ENCODE data around the gene PAK3.
A peak's percentile ranks its signal among the peaks of the same experiment; 100 is the strongest.

PAK3 gene

GRCh38 chrX:111086591-111087006, 9.4 kb upstream of the PAK3 start:
- Histone ChIP-seq H3K27ac (no peak overlapping the region), H3K4me3 (no peak overlapping the region), H3K9me3 (no peaks in the 10 kb centered on the region), H3K4me1 (no peaks in the 10 kb centered on the region), H3K27me3 (no peaks in the 10 kb centered on the region), H3K36me3 (no peaks in the 10 kb centered on the region)
- TF ChIP-seq, protein P1, sequence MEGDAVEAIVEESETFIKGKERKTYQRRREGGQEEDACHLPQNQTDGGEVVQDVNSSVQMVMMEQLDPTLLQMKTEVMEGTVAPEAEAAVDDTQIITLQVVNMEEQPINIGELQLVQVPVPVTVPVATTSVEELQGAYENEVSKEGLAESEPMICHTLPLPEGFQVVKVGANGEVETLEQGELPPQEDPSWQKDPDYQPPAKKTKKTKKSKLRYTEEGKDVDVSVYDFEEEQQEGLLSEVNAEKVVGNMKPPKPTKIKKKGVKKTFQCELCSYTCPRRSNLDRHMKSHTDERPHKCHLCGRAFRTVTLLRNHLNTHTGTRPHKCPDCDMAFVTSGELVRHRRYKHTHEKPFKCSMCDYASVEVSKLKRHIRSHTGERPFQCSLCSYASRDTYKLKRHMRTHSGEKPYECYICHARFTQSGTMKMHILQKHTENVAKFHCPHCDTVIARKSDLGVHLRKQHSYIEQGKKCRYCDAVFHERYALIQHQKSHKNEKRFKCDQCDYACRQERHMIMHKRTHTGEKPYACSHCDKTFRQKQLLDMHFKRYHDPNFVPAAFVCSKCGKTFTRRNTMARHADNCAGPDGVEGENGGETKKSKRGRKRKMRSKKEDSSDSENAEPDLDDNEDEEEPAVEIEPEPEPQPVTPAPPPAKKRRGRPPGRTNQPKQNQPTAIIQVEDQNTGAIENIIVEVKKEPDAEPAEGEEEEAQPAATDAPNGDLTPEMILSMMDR (IDR thresholded peaks at IDR 0.05), result no peak
- intact Hi-C loops (cut with DNase I; ENCODE audit: low total_unique reads), result no loop called here
- DNase-seq, result no peak

DNA sequence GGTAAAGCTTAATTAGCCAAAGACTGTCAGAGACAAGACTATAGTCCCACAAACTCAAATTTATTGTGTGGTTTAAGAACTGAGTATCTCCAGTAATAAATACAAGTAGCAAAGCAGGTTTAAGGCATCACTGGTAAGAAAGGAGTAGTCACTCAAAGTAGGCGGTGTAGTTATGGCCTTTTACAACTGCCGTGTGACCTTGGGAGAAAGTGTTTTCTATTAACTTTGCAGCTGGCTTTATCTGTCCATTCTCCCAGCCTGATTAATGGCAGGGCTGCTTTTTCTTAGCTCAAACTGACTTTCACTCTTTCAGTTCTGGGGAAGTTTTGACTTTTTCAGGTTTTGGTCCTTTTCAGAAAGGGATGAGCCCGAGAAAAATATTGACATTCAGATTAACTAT, 7.4 kb upstream of the PAK3 start:
- DNase-seq, result no peak
- Histone ChIP-seq H3K4me1 (no peaks in the 10 kb centered on the region), H3K27me3 (no peaks in the 10 kb centered on the region), H3K36me3 (no peaks in the 10 kb centered on the region), H3K4me3 (no peak overlapping the region), H3K27ac (no peak overlapping the region), H3K9me3 (no peaks in the 10 kb centered on the region)
- TF ChIP-seq, protein P1 (IDR thresholded peaks at IDR 0.05), result no peak
- intact Hi-C loops (cut with DNase I; ENCODE audit: low total_unique reads), result no loop called here

GRCh38 chrX:111090458-111090857, 5.5 kb upstream of the PAK3 start:
- TF ChIP-seq, protein P1 (IDR thresholded peaks at IDR 0.05), result no peak
- H3K27ac ChIP-seq, result no peak overlapping the region
- no peak for DNase-seq
- intact Hi-C loops (cut with DNase I; ENCODE audit: low total_unique reads), result no loop called here
- no peaks in the 10 kb centered on the region for H3K4me1 ChIP-seq
- H3K4me3 ChIP-seq, result no peak overlapping the region
- H3K36me3 ChIP-seq, result no peaks in the 10 kb centered on the region
- H3K27me3 ChIP-seq, result no peaks in the 10 kb centered on the region
- no peaks in the 10 kb centered on the region for H3K9me3 ChIP-seq

GRCh38 chrX:111098874-111099273, 2.9 kb downstream of the PAK3 start:
- H3K27ac ChIP-seq, result peak overlapping the region; percentile 42 to 93

DNA sequence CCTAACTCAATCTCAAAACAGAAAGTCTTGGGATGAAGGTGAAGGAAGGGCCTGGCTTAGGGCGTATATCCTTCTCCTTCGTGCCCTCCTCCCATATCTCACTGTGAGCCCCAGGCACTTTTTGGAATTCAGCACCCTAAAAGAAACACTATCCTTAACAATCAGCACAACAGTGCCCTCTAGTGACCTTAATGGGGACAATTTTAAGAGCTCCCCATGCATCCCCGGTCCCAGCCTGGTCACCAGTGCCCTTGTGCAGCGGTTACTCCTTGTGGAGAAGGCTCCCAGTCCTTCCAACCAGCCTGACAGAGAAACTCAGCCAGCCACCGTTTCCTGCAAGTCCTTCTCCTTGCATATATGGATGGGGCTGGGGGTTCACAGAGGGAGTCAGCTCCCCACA, 4.2 kb downstream of the PAK3 start:
- no peaks in the 10 kb centered on the region for H3K27me3 ChIP-seq
- TF ChIP-seq, protein P1 (IDR thresholded peaks at IDR 0.05), result peak; percentile 24 to 33
- H3K9me3 ChIP-seq, result no peaks in the 10 kb centered on the region
- H3K4me3 ChIP-seq, result no peak overlapping the region
- H3K4me1 ChIP-seq, result peaks cover 0 to 21% (median 4%) of the 10 kb centered on the region in 4 donors
- H3K36me3 ChIP-seq, result peaks cover 0 to 11% (median 0%) of the 10 kb centered on the region in 3 donors
- intact Hi-C loops (cut with DNase I; ENCODE audit: low total_unique reads), result no loop called here
- no peak for DNase-seq
- H3K27ac ChIP-seq, result no peak overlapping the region

More at GRCh38 chrX:111098874-111099273, 2.9 kb downstream of the PAK3 start:
- intact Hi-C loops (cut with DNase I; ENCODE audit: low total_unique reads), result no loop called here
- DNase-seq, result peak in 1 of 2 donors; percentile 65
- H3K9me3 ChIP-seq, result no peaks in the 10 kb centered on the region
- TF ChIP-seq, protein P1 (IDR thresholded peaks at IDR 0.05), result peak; percentile 52 to 67
- peaks cover 0 to 21% (median 4%) of the 10 kb centered on the region in 4 donors for H3K4me1 ChIP-seq
- H3K4me3 ChIP-seq, result peak overlapping the region in 1 of 2 donors; percentile 16
- no peaks in the 10 kb centered on the region for H3K27me3 ChIP-seq
- H3K36me3 ChIP-seq, result peaks cover 0 to 11% (median 0%) of the 10 kb centered on the region in 3 donors

DNA sequence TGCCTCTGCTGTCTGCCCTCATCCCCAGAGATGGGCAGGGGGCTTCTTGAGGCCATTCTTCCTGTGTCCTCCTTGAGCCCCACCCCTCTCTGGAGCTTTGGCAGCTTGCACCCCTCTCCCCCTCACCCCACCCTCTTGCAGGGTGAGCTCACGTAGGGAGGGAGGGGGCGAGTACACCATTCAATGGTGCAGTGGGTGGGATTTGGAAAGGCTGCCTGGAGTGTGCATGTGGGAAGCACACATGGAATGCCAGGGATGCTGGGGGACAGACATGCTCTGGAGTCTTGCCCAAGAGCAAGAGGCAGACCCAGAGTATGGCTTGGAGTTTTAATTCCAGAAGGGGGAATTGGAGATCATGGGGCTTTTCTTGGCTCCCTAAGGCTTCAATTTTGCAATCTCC, 5.6 kb downstream of the PAK3 start:
- no peak for DNase-seq
- intact Hi-C loops (cut with DNase I; ENCODE audit: low total_unique reads), result no loop called here

More for the DNA sequence above, 5.6 kb downstream of the PAK3 start:
- no peaks in the 10 kb centered on the region for H3K9me3 ChIP-seq
- no peak overlapping the region for H3K27ac ChIP-seq
- H3K27me3 ChIP-seq, result no peaks in the 10 kb centered on the region
- TF ChIP-seq, protein P1 (IDR thresholded peaks at IDR 0.05), result no peak
- H3K4me1 ChIP-seq, result peaks cover 0 to 21% (median 4%) of the 10 kb centered on the region in 4 donors
- peaks cover 0 to 20% (median 0%) of the 10 kb centered on the region in 3 donors for H3K36me3 ChIP-seq
- H3K4me3 ChIP-seq, result no peak overlapping the region
